ENCODE measurements around the gene SAP30BP.

The SAP30BP gene

GRCh38 chr17:75685499-75685898, 18.4 kb downstream of the SAP30BP start:
- Mint-ChIP-seq H3K4me1 (no peaks in the 10 kb centered on the region), H3K27me3 (ENCODE audit: low read depth) (no peaks in the 10 kb centered on the region), H3K27ac (no peak overlapping the region), H3K4me3 (no peak overlapping the region), H3K9me3 (no peaks in the 10 kb centered on the region), H3K36me3 (ENCODE audit: low read depth) (peaks cover 10% of the 10 kb centered on the region)
- TF ChIP-seq CTCF (IDR thresholded peaks at IDR 0.05; ENCODE audit: unreplicated experiment in 3 of 3): no peak

- Mint-ChIP-seq H3K4me3 (no peak overlapping the region), H3K27ac (peak overlapping the region in 2 of 3 experiments; percentile 2 to 7), H3K4me1 (peaks cover 4% of the 10 kb centered on the region), H3K9me3 (no peaks in the 10 kb centered on the region), H3K27me3 (ENCODE audit: low read depth) (no peaks in the 10 kb centered on the region), H3K36me3 (ENCODE audit: low read depth) (peaks cover 17% of the 10 kb centered on the region)
- TF ChIP-seq CTCF (IDR thresholded peaks at IDR 0.05; ENCODE audit: unreplicated experiment in 3 of 3): no peak
Measured at GRCh38 chr17:75688209-75688825, 21.2 kb downstream of the SAP30BP start.

GRCh38 chr17:75689441-75689873, 22.3 kb downstream of the SAP30BP start:
- Mint-ChIP-seq H3K9me3 (no peaks in the 10 kb centered on the region), H3K36me3 (ENCODE audit: low read depth) (peaks cover 23% of the 10 kb centered on the region)

GRCh38 chr17:75691371-75691791, 24.2 kb downstream of the SAP30BP start:
- Mint-ChIP-seq H3K27me3 (ENCODE audit: low read depth) (no peaks in the 10 kb centered on the region), H3K36me3 (ENCODE audit: low read depth) (peaks cover 29% of the 10 kb centered on the region), H3K27ac (peak overlapping the region; percentile 48 to 82 (median 64)), H3K4me1 (peaks cover 4% of the 10 kb centered on the region), H3K9me3 (no peaks in the 10 kb centered on the region), H3K4me3 (no peak overlapping the region)
- no peak for TF ChIP-seq CTCF (IDR thresholded peaks at IDR 0.05; ENCODE audit: unreplicated experiment in 3 of 3)

More at GRCh38 chr17:75689441-75689873, 22.3 kb downstream of the SAP30BP start:
- no peak for TF ChIP-seq CTCF (IDR thresholded peaks at IDR 0.05; ENCODE audit: unreplicated experiment in 3 of 3)
- H3K4me3 Mint-ChIP-seq: no peak overlapping the region
- peaks cover 4% of the 10 kb centered on the region for H3K4me1 Mint-ChIP-seq
- H3K27ac Mint-ChIP-seq: no peak overlapping the region
- no peaks in the 10 kb centered on the region for H3K27me3 Mint-ChIP-seq (ENCODE audit: low read depth)

- no peak overlapping the region for H3K4me3 Mint-ChIP-seq
- peaks cover 29% of the 10 kb centered on the region for H3K36me3 Mint-ChIP-seq (ENCODE audit: low read depth)
- peak overlapping the region; percentile 48 to 82 (median 64) for H3K27ac Mint-ChIP-seq
- no peaks in the 10 kb centered on the region for H3K27me3 Mint-ChIP-seq (ENCODE audit: low read depth)
- no peak for TF ChIP-seq CTCF (IDR thresholded peaks at IDR 0.05; ENCODE audit: unreplicated experiment in 3 of 3)
- H3K9me3 Mint-ChIP-seq: no peaks in the 10 kb centered on the region
- peaks cover 4% of the 10 kb centered on the region for H3K4me1 Mint-ChIP-seq
Measured at GRCh38 chr17:75691801-75692626, 24.9 kb downstream of the SAP30BP start.

Measured in nephron (organoid).